Activated CD8-positive, alpha-beta memory T cell treated with anti-CD3 and anti-CD28 coated beads for 24 hours (primary cell): ENCODE measurements around the gene ISG20L2.

ENCODE experiments used
- DNase-seq: peaks from one replicate; pipeline ENCODE4 v3.0.0-alpha.2; 2020

ISG20L2 gene

GRCh38 chr1:156752843-156753482, 24.4 kb upstream of the ISG20L2 start:
- DNase-seq = no peak

- DNase-seq = peak; percentile 98
Measured at GRCh38 chr1:156751757-156752481, 23.4 kb upstream of the ISG20L2 start.

GRCh38 chr1:156751451-156751756, 22.8 kb upstream of the ISG20L2 start, which contains the start of gene HDGF:
Gene HDGF (minus strand): TSS chr1:156751675. CDS start chr1:156751429, 246 bp downstream.
- no peak for DNase-seq

- DNase-seq = peak; percentile 83
Measured at GRCh38 chr1:156750711-156751450, 22.3 kb upstream of the ISG20L2 start.

GRCh38 chr1:156750191-156750672, 21.7 kb upstream of the ISG20L2 start:
- DNase-seq = peak; percentile 81

GRCh38 chr1:156749419-156750118, 21.0 kb upstream of the ISG20L2 start:
- no peak for DNase-seq

GRCh38 chr1:156748670-156749418, 20.3 kb upstream of the ISG20L2 start:
- DNase-seq = no peak

GRCh38 chr1:156747742-156748669, 19.4 kb upstream of the ISG20L2 start:
- no peak for DNase-seq

- peak; percentile 78 for DNase-seq
Measured at GRCh38 chr1:156746728-156747631, 18.4 kb upstream of the ISG20L2 start.

GRCh38 chr1:156746406-156746727, 17.8 kb upstream of the ISG20L2 start:
- DNase-seq = no peak

GRCh38 chr1:156745881-156746280, 17.3 kb upstream of the ISG20L2 start:
- DNase-seq = no peak

- no peak for DNase-seq
Measured at GRCh38 chr1:156744786-156745419, 16.3 kb upstream of the ISG20L2 start.

- no peak for DNase-seq
Measured at GRCh38 chr1:156744344-156744743, 15.8 kb upstream of the ISG20L2 start.

GRCh38 chr1:156743367-156744302, 15.1 kb upstream of the ISG20L2 start:
- DNase-seq = no peak

GRCh38 chr1:156742801-156743200, 14.2 kb upstream of the ISG20L2 start:
- no peak for DNase-seq

GRCh38 chr1:156742017-156742416, 13.5 kb upstream of the ISG20L2 start:
- DNase-seq = no peak

GRCh38 chr1:156741481-156741983, 13.0 kb upstream of the ISG20L2 start:
- no peak for DNase-seq

GRCh38 chr1:156740741-156741480, 12.3 kb upstream of the ISG20L2 start, which contains the start of gene MRPL24:
Gene MRPL24 (minus strand): TSS chr1:156741088. CDS start chr1:156738704, 2,384 bp downstream.
- peak; percentile 97 for DNase-seq
